Memory B cell (primary cell): ENCODE results near the gene REXO5.

Source experiments
- ATAC-seq: fragments of 150-1000 bp; cut with Tn5 transposase; 2 replicates; pipeline ENCODE4 v1.10.0; 2021; ENCODE audit warnings: low read depth, mild to moderate bottlenecking, moderate library complexity
- DNase-seq, 2 donors: peaks; one replicate each; pipeline ENCODE4 v3.0.0; 2022; ENCODE audit warnings: low spot score in 2 of 2
- H3K27ac Mint-ChIP-seq: one replicate; pipeline ENCODE4 v1.8.0; 2022; ENCODE audit warnings: mild to moderate bottlenecking, moderate library complexity, mixed read lengths
- H3K27me3 Mint-ChIP-seq: one replicate; pipeline ENCODE4 v1.8.0; 2022; ENCODE audit warnings: mixed read lengths
- H3K36me3 Mint-ChIP-seq: one replicate; pipeline ENCODE4 v1.8.0; 2022; ENCODE audit warnings: mild to moderate bottlenecking, mixed read lengths
- H3K4me1 Mint-ChIP-seq: one replicate; pipeline ENCODE4 v1.8.0; 2022; ENCODE audit warnings: mixed read lengths
- H3K4me3 Mint-ChIP-seq: one replicate; pipeline ENCODE4 v1.8.0; 2022; ENCODE audit warnings: mild to moderate bottlenecking, moderate library complexity, mixed read lengths
- H3K9me3 Mint-ChIP-seq: one replicate; pipeline ENCODE4 v1.8.0; 2022; ENCODE audit warnings: mixed read lengths

Gene REXO5

DNA sequence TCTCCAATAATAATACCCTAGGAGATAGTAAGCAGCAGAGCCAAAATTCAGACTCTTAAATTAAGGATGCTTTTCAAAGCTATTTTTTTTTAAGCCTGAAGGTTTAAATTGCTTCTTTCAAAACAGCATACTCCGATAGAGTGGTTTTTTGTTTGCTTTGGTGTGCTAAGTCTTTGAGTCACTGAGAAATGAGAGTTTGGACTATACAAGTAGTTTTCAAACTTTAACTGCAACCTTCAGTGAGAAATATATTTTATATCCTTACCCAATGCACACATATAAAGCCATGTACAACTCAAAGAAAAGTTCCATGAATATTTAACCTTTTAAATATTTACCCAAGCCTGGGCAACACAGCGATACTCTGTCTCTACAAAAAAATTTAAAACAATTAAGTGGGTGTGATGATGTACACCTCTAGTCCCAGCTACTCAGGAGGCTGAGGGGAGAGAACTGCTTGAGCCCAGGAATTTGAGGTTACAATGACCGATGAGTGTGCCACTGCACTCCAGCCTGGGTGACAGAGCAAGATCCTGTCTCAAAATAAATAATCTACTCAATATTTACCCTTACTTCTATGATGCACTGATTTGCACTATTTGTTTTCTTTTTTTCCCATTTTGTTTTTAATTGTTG, 74.7 kb downstream of the REXO5 start:
- Mint-ChIP-seq H3K36me3 (peaks cover 7% of the 10 kb centered on the region), H3K27me3 (no peaks in the 10 kb centered on the region), H3K27ac (no peak overlapping the region), H3K4me1 (peaks cover 13% of the 10 kb centered on the region), H3K9me3 (no peaks in the 10 kb centered on the region), H3K4me3 (no peak overlapping the region)
- ATAC-seq (no peak), DNase-seq (no peak)

- Mint-ChIP-seq H3K9me3 (no peaks in the 10 kb centered on the region), H3K4me3 (no peak overlapping the region), H3K27ac (no peak overlapping the region), H3K4me1 (peaks cover 13% of the 10 kb centered on the region), H3K36me3 (peaks cover 7% of the 10 kb centered on the region), H3K27me3 (no peaks in the 10 kb centered on the region)
- no peak for DNase-seq
- no peak for ATAC-seq
Observed at GRCh38 chr16:20881503-20881878, 75.2 kb downstream of the REXO5 start.

- Mint-ChIP-seq H3K27ac (no peak overlapping the region), H3K9me3 (no peaks in the 10 kb centered on the region), H3K4me1 (peaks cover 5% of the 10 kb centered on the region), H3K4me3 (no peak overlapping the region), H3K27me3 (no peaks in the 10 kb centered on the region), H3K36me3 (peaks cover 7% of the 10 kb centered on the region)
- no peak for ATAC-seq
- no peak for DNase-seq
Observed at GRCh38 chr16:20883554-20884239, 77.4 kb downstream of the REXO5 start.

GRCh38 chr16:20884240-20884556, 77.9 kb downstream of the REXO5 start:
- Mint-ChIP-seq H3K4me1 (peaks cover 5% of the 10 kb centered on the region), H3K9me3 (no peaks in the 10 kb centered on the region), H3K27me3 (no peaks in the 10 kb centered on the region), H3K4me3 (no peak overlapping the region), H3K36me3 (peaks cover 7% of the 10 kb centered on the region), H3K27ac (no peak overlapping the region)
- DNase-seq (no peak), ATAC-seq (no peak)

GRCh38 chr16:20886320-20886719, 80.0 kb downstream of the REXO5 start:
- peaks cover 2% of the 10 kb centered on the region for H3K4me1 Mint-ChIP-seq
- no peak overlapping the region for H3K4me3 Mint-ChIP-seq
- ATAC-seq = no peak

DNA sequence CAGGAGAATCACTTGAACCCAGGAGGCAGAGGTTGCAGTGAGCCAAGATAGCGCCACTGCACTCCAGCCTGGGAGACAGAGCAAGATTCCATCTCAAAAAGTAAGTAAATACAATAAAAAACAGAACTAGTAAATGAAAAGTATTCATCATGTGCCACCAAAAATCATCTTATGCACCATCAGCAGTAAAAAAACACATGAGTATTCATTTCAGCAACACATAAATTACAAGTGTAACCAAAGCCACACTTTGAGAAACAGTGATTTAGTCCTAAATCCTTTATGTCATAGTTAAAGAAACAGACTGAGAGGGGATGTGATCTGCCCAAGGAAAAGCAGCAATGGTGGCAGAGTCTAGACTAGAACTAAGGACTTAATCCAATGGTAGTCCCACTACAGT, 80.9 kb downstream of the REXO5 start:
- H3K9me3 Mint-ChIP-seq = no peaks in the 10 kb centered on the region
- DNase-seq = no peak
- peaks cover 11% of the 10 kb centered on the region for H3K36me3 Mint-ChIP-seq
- no peak for ATAC-seq
- H3K27me3 Mint-ChIP-seq = no peaks in the 10 kb centered on the region
- H3K4me1 Mint-ChIP-seq = peaks cover 4% of the 10 kb centered on the region
- H3K27ac Mint-ChIP-seq = no peak overlapping the region
- no peak overlapping the region for H3K4me3 Mint-ChIP-seq

More at GRCh38 chr16:20886320-20886719, 80.0 kb downstream of the REXO5 start:
- Mint-ChIP-seq H3K36me3 (peaks cover 7% of the 10 kb centered on the region), H3K27ac (no peak overlapping the region), H3K27me3 (no peaks in the 10 kb centered on the region), H3K9me3 (no peaks in the 10 kb centered on the region)
- no peak for DNase-seq

- H3K9me3 Mint-ChIP-seq = no peaks in the 10 kb centered on the region
- DNase-seq (no peak), ATAC-seq (no peak)
- H3K4me1 Mint-ChIP-seq = peaks cover 2% of the 10 kb centered on the region
- no peak overlapping the region for H3K27ac Mint-ChIP-seq
- no peak overlapping the region for H3K4me3 Mint-ChIP-seq
- no peaks in the 10 kb centered on the region for H3K27me3 Mint-ChIP-seq
- H3K36me3 Mint-ChIP-seq = peaks cover 5% of the 10 kb centered on the region
Observed at GRCh38 chr16:20889625-20890275, 83.4 kb downstream of the REXO5 start.

DNA sequence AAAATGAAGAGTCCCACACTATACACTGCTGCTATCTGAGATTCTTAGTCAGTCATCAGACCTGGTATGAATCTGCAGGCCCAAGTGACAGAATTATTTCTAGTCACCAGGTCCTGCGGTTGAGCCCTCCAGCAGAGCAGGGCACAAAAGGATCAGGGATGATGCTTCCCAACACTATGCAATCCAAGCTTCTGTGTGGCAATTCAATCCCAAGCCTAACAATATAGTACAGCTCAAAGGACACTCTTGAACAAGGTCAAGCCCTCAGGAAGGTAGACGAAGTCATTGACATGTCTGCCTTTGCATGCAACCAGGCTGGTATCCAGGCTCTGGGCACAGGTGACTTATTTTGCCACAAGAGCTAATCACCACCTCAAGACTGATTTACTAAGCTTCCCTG, 88.1 kb downstream of the REXO5 start:
- peaks cover 17% of the 10 kb centered on the region for H3K4me1 Mint-ChIP-seq
- no peak for ATAC-seq
- no peak overlapping the region for H3K4me3 Mint-ChIP-seq
- no peak for DNase-seq
- no peak overlapping the region for H3K27ac Mint-ChIP-seq
- H3K9me3 Mint-ChIP-seq = no peaks in the 10 kb centered on the region
- H3K27me3 Mint-ChIP-seq = no peaks in the 10 kb centered on the region
- H3K36me3 Mint-ChIP-seq = peaks cover 7% of the 10 kb centered on the region

DNA sequence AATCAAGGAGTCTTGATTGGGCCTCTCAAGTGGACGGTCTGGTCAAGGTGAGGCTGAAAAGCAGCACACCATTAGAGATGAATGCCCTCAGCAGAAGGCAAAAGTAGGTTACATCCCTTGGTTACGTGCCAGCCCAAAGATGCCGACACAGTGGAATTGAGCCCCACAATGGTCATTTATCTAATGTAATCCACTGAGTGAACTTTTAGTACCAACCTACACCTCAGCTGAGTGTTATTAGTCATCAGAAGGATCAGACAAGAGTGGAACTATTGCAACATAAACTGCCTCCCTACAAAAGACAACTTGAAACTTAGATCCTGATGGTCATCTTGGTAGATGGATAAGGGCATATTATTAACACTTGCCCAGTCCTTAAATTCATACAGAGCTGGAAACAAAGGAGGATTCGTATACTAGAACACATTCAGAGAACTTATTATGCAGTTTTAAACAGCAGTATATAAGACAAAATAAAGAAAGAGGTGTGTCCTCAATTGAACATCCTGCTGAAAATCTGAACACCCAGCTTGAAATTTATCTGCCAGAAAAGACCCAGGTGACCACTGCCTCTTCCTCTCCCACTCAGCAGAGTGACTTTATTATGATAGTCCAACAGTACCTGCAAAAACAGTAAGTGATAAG, 91.0 kb downstream of the REXO5 start:
- ATAC-seq (no peak), DNase-seq (no peak)
- no peak overlapping the region for H3K4me3 Mint-ChIP-seq
- no peaks in the 10 kb centered on the region for H3K9me3 Mint-ChIP-seq
- H3K4me1 Mint-ChIP-seq = peaks cover 30% of the 10 kb centered on the region
- H3K27ac Mint-ChIP-seq = peak overlapping the region; percentile 3
- no peaks in the 10 kb centered on the region for H3K27me3 Mint-ChIP-seq
- peaks cover 4% of the 10 kb centered on the region for H3K36me3 Mint-ChIP-seq

DNA sequence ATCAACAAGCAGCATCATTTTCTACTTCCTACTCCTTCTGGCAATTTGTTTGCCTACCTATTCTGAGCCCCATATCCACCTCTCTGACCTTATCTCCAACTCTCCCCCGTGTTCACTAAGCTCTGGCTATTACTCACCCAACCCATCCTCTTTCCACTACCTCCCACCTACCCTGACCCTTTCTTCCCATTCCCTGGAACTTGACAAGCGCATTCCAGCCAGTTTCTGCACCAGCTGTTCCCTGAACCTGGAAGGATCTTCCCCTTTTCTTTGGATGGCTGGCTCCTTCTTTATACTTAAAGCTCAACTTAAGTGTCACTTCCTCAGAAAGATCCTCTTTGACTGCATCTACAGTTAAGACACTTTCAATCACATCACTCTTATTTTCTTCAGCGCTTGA, 91.6 kb downstream of the REXO5 start:
- DNase-seq = no peak

GRCh38 chr16:20899071-20899470, 92.7 kb downstream of the REXO5 start:
- DNase-seq (no peak), ATAC-seq (no peak)
- Mint-ChIP-seq H3K4me1 (peaks cover 37% of the 10 kb centered on the region), H3K36me3 (peaks cover 4% of the 10 kb centered on the region), H3K4me3 (peak overlapping the region; percentile 93), H3K27me3 (no peaks in the 10 kb centered on the region), H3K27ac (peak overlapping the region; percentile 97), H3K9me3 (no peaks in the 10 kb centered on the region)

More for the DNA sequence above, 91.6 kb downstream of the REXO5 start:
- ATAC-seq = no peak
- H3K36me3 Mint-ChIP-seq = peaks cover 4% of the 10 kb centered on the region
- no peaks in the 10 kb centered on the region for H3K27me3 Mint-ChIP-seq
- no peaks in the 10 kb centered on the region for H3K9me3 Mint-ChIP-seq
- H3K4me3 Mint-ChIP-seq = no peak overlapping the region
- peaks cover 30% of the 10 kb centered on the region for H3K4me1 Mint-ChIP-seq
- H3K27ac Mint-ChIP-seq = peak overlapping the region; percentile 3
